Keratinocyte (primary cell): ENCODE data around the gene FMOD. TPM values are rescaled to one million over a fixed set of nuclear protein-coding genes. Genes with fewer than 3 reads are reported as not detected.

Experiments used
- DNase-seq: peaks from one replicate; pipeline ENCODE4 v3.0.0-alpha.2; 2011; ENCODE audit warnings: low read depth, missing footprints, low spot score
- FAIRE-seq: peaks from 2 replicates; lab custom pipeline; 2011; peaks lifted over from hg19 to GRCh38; lab: Jason Lieb, UNC
- H2AFZ ChIP-seq: 2 replicates; pipeline ENCODE4 v1.6.0; 2012; ENCODE audit warnings: low read length, control low read depth, inconsistent platforms; ENCODE audit not compliant: control insufficient read depth
- H3K27ac ChIP-seq: 2 replicates; pipeline ENCODE4 v1.5.1; 2011; ENCODE audit warnings: low read length; ENCODE audit not compliant: control insufficient read depth, insufficient read depth
- H3K27me3 ChIP-seq: 3 replicates; pipeline ENCODE4 v1.6.0; 2011; ENCODE audit warnings: low read length; ENCODE audit not compliant: control insufficient read depth, insufficient read depth; ENCODE audit errors: extremely low read depth
- H3K36me3 ChIP-seq, 2 experiments: 2 replicates in 1 of 2; 3 replicates in 1 of 2; pipeline ENCODE4 v1.5.1; 2011; ENCODE audit warnings: low read length in 2 of 2, mild to moderate bottlenecking in 1 of 2; ENCODE audit not compliant: control insufficient read depth in 2 of 2, insufficient read depth in 2 of 2; ENCODE audit errors: extremely low read depth in 1 of 2
- H3K4me1 ChIP-seq: 3 replicates; pipeline ENCODE4 v1.5.1; 2011; ENCODE audit warnings: low read length; ENCODE audit not compliant: control insufficient read depth, insufficient read depth; ENCODE audit errors: extremely low read depth
- H3K4me2 ChIP-seq: 3 replicates; pipeline ENCODE4 v1.6.0; 2011; ENCODE audit warnings: low read depth, low read length; ENCODE audit not compliant: control insufficient read depth, insufficient read depth; ENCODE audit errors: extremely low read depth
- H3K4me3 ChIP-seq, 3 experiments: fragments of 200-600 bp in 1 of 3; sonication (generic) in 1 of 3; 2 replicates in 2 of 3; 3 replicates in 1 of 3; pipeline ENCODE4 v1.5.1; 2011 to 2016; ENCODE audit warnings: low read length in 3 of 3, mild to moderate bottlenecking in 3 of 3, control low read depth in 2 of 3, inconsistent platforms in 1 of 3, low read depth in 1 of 3, mixed read lengths in 1 of 3, mixed run types in 1 of 3, moderate library complexity in 1 of 3; ENCODE audit not compliant: control insufficient read depth in 2 of 3, insufficient read depth in 2 of 3; ENCODE audit errors: extremely low read depth in 1 of 3
- H3K79me2 ChIP-seq: 2 replicates; pipeline ENCODE4 v1.6.0; 2012; ENCODE audit warnings: low read length; ENCODE audit not compliant: control insufficient read depth, insufficient read depth
- H3K9ac ChIP-seq: 3 replicates; pipeline ENCODE4 v1.6.0; 2011; ENCODE audit warnings: low read length; ENCODE audit not compliant: control insufficient read depth, insufficient read depth; ENCODE audit errors: extremely low read depth
- H3K9me1 ChIP-seq: 3 replicates; pipeline ENCODE4 v1.6.0; 2011; ENCODE audit warnings: low read length; ENCODE audit not compliant: control insufficient read depth, insufficient read depth; ENCODE audit errors: extremely low read depth
- H3K9me3 ChIP-seq: 2 replicates; pipeline ENCODE4 v1.5.1; 2012; ENCODE audit warnings: low read depth, low read length; ENCODE audit not compliant: control insufficient read depth
- H4K20me1 ChIP-seq: 3 replicates; pipeline ENCODE4 v1.6.0; 2011; ENCODE audit warnings: low read length; ENCODE audit not compliant: control insufficient read depth, insufficient read depth; ENCODE audit errors: extremely low read depth
- CTCF ChIP-seq, 3 experiments: IDR thresholded peaks in 1 of 3; conservative IDR thresholded peaks in 1 of 3; optimal IDR thresholded peaks in 1 of 3; 2 replicates in 2 of 3; 3 replicates in 1 of 3; pipeline versions ENCODE3 to v1.5.1; 2011; ENCODE audit warnings: low read length in 3 of 3, mild to moderate bottlenecking in 3 of 3, moderate library complexity in 2 of 3, control low read depth in 1 of 3, inconsistent platforms in 1 of 3; ENCODE audit not compliant: insufficient read depth in 2 of 3; ENCODE audit errors: extremely low read depth in 1 of 3
- EZH2 ChIP-seq: IDR thresholded peaks from one replicate; pipeline ENCODE4 v1.6.1; 2012; ENCODE audit warnings: inconsistent platforms, mild to moderate bottlenecking, low read length, moderate library complexity
- dilution Hi-C: fragments of 300-500 bp; cut with MboI; formaldehyde crosslinking; loops from one replicate; pipeline ENCODE4 v1.7.0; 2020; ENCODE audit warnings: low sequenced_read_pairs; ENCODE audit not compliant: extremely low pct_ligation_motif_present
- polyA plus RNA-seq, 5 experiments: library from polyadenylated mRNA; depleted of rRNA in 3 of 5; stranded (reverse) in 3 of 5; stranded (forward) in 1 of 5; unstranded in 1 of 5; fragments of >200 nt; gene quantifications; 1 replicate in 1 of 5; 2 replicates in 3 of 5; 3 replicates in 1 of 5; pipeline versions ENCODE4 v1.2.1 to v1.2.3, GENCODE V29; 2011 to 2012; ENCODE audit warnings: missing spikeins in 2 of 5, low read depth in 1 of 5, low replicate concordance in 1 of 5

Gene FMOD
- polyA plus RNA-seq, 1 donor (not counting 4 experiments of a cell fraction or from before 2014, with no cell fraction given), result 0.47 TPM

GRCh38 chr1:203381151-203381751 lies 30.3 kb upstream of the FMOD start:
- Histone ChIP-seq H3K79me2 (no peaks in the 10 kb centered on the region), H3K9me1 (no peaks in the 10 kb centered on the region), H3K4me2 (no peak overlapping the region), H3K4me1 (no peaks in the 10 kb centered on the region), H3K4me3 (no peak overlapping the region), H3K36me3 (no peaks in the 10 kb centered on the region), H3K9me3 (no peaks in the 10 kb centered on the region), H4K20me1 (no peaks in the 10 kb centered on the region), H3K27me3 (peaks cover 3% of the 10 kb centered on the region), H2AFZ (no peak overlapping the region), H3K27ac (no peak overlapping the region), H3K9ac (no peak overlapping the region)
- no peak for DNase-seq
- no peak for FAIRE-seq
- TF ChIP-seq EZH2 (no peak), CTCF (optimal IDR thresholded peaks at IDR 0.05 in 1 of 3, IDR thresholded peaks at IDR 0.05 in 1 of 3, conservative IDR thresholded peaks at IDR 0.05 in 1 of 3; ENCODE audit: extremely low read depth in 1 of 3, insufficient read depth in 2 of 3, low read length in 3 of 3) (no peak)
- dilution Hi-C loops, result no loop called here

- Histone ChIP-seq H3K36me3 (no peaks in the 10 kb centered on the region), H3K9ac (no peak overlapping the region), H3K27me3 (peaks cover 3% of the 10 kb centered on the region), H3K79me2 (no peaks in the 10 kb centered on the region), H3K4me2 (no peak overlapping the region), H4K20me1 (no peaks in the 10 kb centered on the region), H3K4me1 (no peaks in the 10 kb centered on the region), H3K9me3 (no peaks in the 10 kb centered on the region), H3K4me3 (no peak overlapping the region), H2AFZ (no peak overlapping the region), H3K9me1 (no peaks in the 10 kb centered on the region), H3K27ac (no peak overlapping the region)
- DNase-seq, result no peak
- TF ChIP-seq EZH2 (no peak), CTCF (optimal IDR thresholded peaks at IDR 0.05 in 1 of 3, IDR thresholded peaks at IDR 0.05 in 1 of 3, conservative IDR thresholded peaks at IDR 0.05 in 1 of 3; ENCODE audit: extremely low read depth in 1 of 3, insufficient read depth in 2 of 3, low read length in 3 of 3) (no peak)
- FAIRE-seq, result no peak
- dilution Hi-C loops, result no loop called here
Measured at GRCh38 chr1:203380420-203381150, 29.7 kb upstream of the FMOD start.
